OCI-M2 (cell line): ENCODE measurements around the gene HEMK1.

Source experiments
- DNase-seq: peaks from one replicate; lab custom pipeline; 2025; ENCODE audit not compliant: unreplicated experiment; lab: John Stamatoyannopoulos, UW

The HEMK1 gene, protein sequence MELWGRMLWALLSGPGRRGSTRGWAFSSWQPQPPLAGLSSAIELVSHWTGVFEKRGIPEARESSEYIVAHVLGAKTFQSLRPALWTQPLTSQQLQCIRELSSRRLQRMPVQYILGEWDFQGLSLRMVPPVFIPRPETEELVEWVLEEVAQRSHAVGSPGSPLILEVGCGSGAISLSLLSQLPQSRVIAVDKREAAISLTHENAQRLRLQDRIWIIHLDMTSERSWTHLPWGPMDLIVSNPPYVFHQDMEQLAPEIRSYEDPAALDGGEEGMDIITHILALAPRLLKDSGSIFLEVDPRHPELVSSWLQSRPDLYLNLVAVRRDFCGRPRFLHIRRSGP

DNA sequence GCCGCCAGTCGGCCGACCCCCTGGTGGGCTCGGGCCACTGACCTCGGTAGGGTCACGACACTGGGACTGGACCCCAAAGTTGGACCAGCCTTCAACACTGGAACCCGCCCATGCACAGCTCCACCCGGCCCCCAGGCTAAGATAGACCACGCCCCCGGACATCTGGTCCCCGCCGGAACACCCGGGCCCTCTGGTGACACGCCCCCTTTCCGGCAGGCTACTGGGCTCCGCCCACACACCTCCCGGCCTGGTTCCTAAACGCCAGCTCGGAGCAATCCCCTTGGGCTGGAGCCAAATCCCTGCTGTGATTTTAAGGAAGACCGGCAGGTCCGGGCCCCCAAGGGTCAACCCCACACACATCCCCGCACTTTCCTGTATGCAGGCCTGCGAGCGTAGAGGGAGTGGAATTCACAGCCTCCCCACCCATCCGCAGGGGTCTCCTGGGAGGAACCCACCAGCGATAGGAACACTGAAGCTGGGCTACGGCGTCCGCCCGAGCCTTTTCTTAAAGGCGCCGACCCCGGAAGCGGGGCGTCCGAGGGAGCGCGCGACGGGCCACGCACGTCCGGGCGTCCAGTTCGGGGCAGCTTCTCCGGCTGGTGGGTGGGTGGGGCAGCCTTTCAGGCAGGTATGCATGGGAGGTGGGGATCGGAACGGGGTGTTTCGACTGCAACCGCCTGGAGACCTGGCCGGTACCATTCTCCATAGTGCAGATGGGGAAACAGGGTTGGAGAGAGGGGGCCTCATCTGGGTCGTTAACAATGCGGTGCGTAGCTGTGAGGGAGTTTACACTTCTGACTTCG is at the start of gene HEMK1:
Gene HEMK1, plus strand, starts transcription at position 576 of the 803 bp plus-strand sequence. CDS start 1,583 bp downstream, outside the sequence.
- peak; percentile 73 for DNase-seq

DNA sequence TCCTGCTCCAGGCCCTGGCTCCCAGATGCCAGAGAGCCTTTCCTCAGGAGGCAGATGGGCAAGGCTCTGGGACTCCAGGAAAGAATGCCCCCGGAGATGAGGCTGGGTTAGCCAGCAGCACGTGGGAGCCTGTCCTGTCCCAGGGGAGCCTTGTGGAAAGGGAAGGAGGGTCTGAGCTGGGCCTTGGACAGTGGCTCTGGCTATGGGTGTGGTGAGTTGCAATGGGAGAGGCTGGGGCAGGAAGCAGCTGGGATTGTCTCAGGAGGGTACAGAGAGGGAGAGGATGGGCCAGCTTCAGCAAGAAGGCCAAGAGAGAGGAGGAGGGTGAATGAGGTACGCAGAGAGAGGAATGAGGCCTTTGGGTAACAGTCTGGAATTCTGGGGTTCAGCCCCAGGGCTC is 48.5 kb upstream of the HEMK1 start:
- DNase-seq, result no peak

DNA sequence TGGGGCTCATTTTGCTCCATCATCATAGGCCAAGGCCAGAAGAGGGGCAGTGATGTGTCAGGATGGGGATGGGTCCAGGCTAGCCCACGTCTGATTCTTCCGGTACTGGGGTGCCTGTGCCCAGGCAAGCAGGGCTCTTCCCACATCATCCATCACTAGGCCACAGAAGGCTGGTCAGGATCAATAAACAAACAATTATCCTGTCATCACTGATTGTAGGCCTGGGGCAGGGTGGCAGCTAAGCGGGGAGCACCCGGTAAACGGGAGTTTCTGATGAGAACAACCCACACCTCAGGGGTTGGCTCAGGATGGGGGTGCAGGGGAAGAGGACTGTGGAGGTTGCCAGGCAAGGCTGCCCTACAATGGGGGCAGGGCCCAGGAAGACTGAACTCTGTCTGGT is 47.8 kb upstream of the HEMK1 start:
- no peak for DNase-seq

DNA sequence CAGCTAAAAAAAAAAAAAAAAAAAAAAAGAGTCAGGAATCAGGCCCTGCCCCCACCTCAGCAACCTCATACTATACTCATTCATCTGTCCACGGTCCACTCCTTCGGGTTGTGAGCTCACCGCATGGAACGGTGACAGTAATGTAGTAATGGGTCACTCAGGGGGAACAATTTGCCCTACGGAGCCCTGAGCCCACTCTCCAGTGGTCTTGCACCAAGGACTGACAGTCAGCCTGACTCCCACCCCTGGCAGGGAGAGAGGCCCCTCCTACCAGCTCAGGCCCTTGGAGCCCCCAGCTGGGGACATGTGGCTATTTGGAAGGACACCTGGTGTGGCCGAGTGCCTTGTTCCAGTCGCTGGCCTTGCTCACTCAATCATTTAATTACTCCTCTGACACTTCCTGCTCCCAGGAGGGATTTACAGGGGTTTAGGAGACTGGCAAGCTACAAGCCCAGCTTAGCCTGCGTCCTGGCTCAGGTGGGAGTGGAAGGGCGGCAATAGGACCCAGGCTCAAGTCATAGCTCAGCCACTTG is 46.0 kb upstream of the HEMK1 start:
- DNase-seq, result no peak

DNA sequence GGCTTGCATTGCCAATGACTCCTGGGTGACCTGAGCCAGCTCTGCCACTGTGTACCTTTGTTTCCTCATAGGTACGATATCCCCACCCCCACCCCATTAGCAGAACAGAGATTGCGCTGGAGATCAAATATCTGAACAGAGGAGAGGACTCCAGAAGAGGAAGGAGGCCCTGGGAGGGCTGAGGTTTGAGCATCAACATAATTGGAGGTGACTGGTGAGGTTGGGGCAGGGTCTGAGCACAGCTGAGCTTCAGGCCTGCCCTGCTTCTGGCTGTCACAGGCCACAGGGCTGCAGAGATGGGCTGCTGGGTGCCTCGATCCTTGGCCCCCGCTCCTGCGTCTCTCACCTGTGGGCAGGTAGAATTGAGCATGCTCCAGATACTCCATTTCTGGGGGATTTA is 44.6 kb upstream of the HEMK1 start:
- DNase-seq, result no peak

DNA sequence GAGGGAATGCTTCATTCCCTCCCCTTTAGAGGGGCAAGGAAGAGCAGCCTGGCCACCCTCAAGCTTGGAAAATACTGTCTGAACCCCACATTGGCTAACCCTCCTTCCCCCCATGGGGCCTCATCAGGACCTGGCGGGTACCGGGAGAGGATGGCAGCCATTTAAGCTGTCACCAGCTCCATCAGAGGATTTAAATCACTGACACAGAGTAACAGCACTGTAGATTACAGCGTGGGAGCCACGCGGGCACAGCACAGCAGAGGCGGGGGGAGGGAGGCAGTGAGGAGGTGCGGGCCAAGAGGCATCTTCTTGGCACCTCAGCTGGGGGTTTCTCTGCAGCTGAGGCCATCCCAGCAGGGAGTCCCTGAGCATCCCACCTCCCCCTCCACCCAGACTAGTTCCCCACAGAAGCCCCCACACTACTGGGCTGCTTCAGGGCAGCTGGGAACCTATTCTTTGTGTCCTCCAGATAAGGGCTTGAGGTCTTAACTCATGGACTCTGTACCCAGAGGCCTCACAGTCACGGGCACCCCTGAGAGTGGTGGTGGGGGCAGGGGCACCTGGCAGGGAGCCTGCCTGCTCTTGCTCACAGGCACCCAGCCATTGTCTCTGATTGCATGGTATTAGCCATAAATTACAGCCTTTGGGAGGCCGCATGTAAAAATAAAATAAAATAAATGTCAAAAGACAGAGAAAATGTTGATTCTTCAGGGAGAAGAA is 44.0 kb upstream of the HEMK1 start:
- no peak for DNase-seq

DNA sequence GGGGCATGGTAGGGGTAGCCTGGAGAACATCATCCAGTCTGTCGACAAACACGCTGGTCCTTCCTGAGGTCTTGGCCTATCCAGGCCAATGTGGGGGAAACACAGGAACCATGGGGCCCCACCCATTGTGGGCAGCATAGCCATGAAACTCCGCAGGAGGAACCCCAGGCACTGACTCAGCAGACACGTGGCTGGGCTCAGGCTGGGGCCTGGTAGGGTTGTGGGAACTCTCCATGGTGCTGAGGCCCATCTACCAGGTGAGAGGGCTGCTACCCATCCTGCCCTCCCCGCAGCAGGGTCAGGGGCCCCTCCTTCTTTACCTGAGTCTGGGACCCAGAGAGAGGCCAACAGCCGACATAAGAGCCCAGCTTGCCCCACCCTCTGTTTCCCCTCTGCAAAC is 43.3 kb upstream of the HEMK1 start:
- DNase-seq, result no peak

DNA sequence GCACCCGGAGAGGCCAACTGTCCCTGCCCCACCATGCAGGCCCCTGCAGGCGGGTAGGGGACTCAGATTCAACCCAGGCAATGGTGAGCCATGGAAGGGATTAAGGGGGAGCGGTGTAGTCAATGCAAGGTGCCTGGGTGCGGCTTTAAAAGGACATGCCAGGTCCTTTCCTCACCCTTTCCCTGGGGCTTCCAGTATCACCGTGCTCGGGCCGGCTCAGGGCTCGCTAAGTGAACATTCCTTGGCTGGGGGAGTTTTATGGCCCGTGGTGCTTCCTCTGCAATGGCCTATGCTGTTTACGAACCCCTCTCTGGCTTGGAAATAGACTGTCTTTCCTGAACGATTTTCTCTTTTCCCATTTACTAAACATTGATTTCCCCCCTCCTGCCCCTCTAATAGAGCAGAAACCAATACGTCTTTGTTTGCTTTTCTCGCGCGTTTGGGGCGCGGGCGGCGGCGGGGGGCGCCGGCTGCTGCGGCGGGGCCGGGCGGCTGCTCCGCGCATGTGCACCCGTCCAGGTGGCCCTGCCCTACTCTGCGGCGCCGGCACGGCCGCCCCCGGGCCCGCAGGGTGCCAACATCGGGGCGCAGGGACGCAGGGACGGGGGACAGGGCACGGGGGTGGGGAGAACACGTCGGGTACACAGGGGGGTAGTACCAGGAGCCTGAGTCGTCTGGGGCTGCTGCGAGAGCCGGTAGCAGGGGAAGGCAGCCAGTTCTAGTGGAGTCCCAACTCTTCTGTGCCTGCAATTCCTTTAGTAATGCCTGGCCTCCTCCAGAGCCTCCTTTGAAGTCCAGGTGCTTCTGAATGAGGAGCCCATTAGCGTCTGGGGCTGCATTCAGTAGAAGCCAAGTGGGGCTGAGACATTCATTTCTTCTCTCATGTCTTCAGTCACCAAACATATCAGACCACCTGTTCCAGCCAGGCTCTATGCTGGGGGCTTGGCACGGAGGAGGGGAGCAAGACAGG is 39.0 kb upstream of the HEMK1 start:
- no peak for DNase-seq

DNA sequence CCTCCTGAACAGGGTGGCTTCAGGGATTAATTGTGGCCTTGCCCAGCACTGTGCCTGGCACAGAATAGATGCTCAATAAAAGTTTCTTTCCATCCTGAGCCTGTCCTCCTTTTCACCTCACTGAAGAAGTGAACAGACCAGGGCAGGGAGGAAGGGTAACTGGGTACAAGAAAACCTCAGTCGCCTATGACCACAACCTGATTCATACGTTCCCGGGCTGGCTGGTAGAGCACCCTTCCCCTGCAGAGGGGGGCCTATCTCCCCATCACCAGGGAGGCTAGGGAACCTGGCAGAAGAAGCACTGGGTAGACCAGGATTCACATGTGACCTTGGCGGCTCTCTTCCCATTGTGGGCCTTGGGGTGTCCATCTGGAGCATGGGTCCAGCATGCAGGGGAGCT is 38.1 kb upstream of the HEMK1 start:
- DNase-seq, result no peak

DNA sequence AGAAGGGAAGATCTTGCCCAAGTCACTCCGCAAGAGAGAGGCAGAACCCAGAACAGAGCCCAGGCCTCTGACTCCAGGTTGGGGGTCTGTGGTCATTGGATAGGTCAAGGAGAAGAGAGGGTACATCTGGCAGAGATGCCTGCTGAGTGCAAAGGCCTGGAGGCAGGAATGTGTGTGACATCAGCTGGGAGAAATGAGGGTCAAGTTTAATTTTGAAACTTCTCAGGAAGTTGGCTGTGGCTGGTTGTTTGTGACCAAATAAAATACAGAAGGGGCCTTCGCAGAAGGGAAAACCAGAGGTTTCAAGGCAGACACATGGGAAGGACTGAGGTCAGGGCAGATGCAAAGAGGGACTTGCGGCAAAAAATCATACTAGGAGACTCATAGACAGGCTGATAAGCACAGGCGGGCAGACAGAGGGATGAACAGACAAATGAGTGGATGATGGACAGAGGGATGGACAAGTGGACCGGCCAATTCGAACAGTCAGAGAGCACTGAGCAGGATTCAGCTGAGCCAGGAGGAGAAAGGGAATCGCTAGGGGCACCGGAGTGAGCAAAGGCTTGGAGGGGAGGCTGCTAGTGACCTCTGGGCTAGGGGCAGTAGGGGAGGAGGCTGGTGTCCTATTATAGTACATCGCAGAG is 37.1 kb upstream of the HEMK1 start:
- DNase-seq, result no peak

DNA sequence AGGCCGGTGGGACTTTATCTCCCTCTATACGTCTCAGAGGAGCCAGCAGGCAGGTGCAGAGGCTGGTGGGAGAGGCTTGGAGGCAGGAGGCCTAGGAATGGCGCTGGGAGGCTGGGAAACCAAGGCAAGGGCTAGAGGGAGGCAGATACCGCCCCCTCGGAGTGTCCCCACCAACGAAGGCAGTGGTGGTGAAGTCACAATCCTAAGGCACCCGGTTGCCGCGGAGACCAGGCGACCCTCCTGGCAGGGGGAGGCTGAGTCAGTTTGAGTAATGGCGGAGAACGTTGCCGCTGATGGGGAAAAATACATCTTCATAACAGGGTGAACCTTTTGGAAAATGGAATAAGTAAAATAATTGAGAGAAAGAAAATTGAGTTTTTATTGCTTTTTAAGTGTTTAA is 36.0 kb upstream of the HEMK1 start:
- no peak for DNase-seq

DNA sequence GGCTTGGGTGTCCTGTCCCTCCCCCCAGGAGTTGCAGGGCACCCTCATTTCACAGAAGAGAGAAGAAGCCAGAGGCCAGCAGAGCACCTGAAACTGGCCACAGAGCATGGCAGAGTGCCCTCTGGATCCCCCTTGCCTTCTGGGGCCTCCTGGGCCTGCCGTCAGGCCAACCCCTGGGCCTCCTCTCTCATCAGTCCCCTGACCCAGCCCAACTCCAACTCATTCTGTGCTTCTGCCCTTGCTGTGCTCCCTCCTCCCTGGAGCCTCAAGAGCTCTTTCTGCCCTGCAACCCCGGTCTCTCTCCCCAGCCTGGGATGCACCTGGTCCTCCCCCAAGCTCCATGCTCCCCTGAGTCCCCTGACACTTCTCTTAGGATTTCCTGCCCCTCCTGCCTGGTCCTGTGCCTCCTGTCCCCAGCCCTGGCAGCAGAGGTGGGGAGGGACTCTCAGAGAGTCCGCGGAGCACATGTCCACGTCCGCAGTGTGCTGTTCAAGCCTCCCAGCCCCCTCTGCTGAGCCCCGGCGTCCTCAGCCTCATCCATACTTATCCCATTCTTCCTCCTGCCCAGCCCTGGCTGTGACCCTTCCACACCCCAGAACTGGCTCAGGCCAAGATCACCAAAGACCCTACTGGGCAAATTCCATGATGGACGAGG is 35.4 kb upstream of the HEMK1 start:
- no peak for DNase-seq

DNA sequence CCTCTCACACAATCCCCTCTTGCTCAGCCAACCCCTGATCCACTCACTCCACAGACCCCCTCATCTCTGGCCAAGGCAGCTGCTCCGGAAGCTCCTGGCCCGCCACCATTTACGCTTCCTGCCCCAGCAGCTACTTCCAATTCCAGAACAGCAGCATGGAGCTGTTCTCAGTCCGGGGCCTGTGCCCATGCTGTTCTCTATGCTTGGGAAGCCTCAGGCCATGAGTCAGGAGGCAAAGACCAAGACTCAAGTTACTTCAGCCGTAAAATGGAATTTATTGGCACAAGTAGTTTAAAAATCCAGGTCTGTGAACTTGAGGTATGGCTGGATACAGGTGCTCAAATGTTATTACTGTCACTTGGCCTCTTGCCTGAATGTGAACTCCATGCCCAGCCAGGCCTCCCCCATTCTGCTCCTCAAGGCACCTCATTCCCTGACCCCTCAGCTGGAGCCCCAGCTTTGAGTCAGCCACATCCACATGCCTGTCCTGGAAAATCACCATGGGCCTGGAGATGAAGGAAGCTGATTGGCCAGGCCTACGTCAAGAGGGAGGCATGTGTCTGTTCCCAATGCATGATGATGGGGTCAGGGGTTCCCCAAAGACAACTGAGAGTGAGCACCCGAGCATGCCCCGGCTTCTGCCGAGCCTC is 34.5 kb upstream of the HEMK1 start:
- DNase-seq, result no peak

DNA sequence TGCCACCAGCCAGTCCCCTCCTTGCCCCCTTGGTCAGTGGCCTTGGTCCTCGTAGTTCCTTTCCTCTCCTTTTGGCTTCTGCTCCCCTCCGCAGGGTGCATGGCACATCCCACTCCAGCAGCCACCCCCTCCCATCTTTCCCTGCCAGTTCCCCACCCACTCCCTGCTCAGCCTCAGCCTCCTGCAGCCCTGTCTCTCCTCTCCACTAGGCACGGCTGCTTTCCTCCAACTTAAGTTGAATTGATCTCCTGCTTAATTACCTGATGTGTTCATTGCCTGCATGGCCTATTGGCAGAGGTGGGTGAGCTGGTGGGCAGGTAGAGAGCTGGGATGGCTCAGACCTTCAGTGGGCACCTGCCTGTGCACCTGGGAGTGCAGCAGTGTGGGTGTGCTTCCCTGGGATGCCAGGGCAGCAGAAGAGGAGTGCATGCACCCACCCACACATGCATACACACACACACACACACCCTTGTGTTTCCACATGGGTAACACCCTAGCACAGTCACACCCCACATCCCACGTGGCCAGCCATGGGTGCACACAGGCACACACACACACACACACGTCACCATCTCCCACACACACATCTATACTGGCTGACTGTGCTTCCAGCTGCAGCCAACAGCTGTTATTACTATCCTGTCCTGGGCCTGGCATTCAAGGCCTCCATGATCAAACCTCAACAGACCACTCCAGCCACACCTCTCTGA is 32.7 kb upstream of the HEMK1 start:
- no peak for DNase-seq

DNA sequence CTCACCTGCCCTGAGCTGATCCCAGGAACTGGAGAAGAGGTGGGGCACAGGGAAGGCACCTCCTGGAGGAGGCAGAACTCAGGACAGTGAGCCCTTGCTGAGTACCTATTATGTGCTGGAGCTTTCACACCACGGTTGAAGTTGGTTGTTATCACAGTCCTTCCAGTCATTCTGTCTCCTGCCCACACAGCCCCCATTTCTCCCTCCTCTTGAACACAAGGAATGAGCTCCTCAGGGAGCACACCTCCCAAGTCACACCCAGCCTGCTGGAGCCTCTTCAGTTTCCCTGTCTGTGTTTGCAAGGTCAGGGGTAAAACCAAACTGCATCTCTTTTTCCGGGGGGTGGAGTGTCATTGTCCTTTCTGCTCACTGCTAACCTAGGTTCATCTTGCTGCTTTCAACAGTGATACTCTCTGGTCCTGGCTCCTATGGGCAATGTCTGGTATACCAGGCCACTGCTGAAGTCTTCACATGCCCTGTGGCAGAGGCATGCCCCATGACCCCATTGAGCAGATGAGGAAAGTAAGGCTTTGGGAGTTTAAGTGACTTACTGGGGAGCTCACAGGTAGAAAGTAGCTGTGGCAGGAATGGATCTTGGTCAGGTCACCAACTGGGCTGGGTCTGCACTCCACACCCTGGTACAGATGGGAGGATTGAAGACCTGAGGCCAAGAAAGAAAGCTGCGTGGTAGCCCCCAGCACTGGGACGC is 31.7 kb upstream of the HEMK1 start:
- DNase-seq, result no peak

DNA sequence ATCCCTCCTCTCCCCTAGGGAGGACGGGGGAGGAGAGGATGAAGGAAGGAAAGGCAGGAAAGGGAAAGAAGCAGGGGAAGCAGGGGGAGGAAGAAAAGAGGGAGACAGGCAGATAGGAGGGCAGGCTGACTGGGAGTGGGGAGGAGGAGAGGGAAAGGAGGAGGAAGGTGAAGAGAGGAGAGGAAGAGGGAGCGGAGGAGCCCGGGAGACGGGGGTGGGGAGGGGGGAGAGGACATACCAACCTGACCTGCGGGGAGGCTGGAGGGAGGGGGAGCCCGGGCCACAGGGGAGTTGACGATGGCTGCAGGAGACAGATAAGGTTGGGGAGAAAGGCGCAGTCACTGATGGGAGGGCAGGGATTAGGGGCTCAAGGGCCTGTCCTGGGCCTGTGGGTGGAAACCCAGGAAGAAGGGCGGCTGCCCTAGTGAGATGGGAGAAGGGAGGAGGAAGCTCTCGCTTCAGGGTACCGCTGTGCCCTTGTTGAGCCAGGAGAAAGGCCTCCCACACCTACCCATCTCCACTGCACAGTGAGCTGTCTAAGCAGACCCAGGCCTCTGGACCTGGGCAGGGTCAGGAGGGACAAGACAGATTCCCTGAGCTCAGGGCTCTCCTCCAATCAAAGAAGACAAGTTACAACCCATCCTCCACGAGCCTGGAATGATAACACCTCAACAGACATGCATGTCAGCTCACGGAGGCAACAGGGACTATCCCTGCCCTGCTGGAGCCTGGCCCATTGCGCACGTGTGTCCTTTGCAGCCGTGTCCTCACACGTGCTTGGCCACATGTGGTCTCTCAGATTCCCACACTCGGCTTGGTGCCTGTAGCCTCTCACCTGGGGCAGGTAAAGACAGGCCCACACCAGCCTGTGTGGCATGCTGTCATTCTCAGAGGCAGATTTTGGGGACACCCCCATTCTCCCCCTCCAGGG is 29.7 kb upstream of the HEMK1 start:
- peak; percentile 28 for DNase-seq
